ENCODE results near the gene UACA. TPM values are rescaled to one million over a fixed set of nuclear protein-coding genes. Genes with fewer than 3 reads are reported as not detected.

Gene UACA
- total RNA-seq, 1 experiment from 2014 or later = 38.0 TPM

DNA sequence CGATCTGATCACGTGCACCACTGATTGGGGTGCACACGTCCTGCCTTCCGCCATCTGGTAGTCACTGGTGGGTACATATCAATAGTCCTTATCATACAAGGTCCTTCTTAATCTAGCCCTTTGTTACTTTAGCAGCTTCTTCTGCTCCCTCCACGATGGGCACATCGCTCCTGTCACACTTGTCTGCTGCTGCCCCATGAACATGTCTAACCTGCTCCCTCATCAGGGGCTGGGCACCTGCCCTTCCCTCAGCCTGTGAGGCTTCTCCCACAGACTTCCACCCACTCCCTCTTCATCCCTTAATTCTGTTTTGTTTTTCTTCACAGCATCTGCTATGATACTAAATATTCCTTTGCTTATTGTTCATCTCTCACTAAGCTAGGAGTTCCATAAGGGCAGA lies 82.5 kb downstream of the UACA start:
- no peaks in the 10 kb centered on the region for H3K79me1 ChIP-seq (ENCODE audit: insufficient read depth, low read depth, low read length, poor library complexity, severe bottlenecking)
- no peak overlapping the region for H3K14ac ChIP-seq (ENCODE audit: insufficient read depth, low read length)
- Mint-ChIP-seq H3K27ac (no peak overlapping the region), H3K27me3 (ENCODE audit: low read depth) (no peaks in the 10 kb centered on the region), H3K36me3 (ENCODE audit: insufficient read depth in 1 of 3, low read depth in 3 of 3) (peaks cover 0 to 13% (median 4%) of the 10 kb centered on the region in 3 experiments; a peak in 1 of 7 replicates), H3K4me3 (no peak overlapping the region), H3K4me1 (no peaks in the 10 kb centered on the region), H3K9me3 (no peaks in the 10 kb centered on the region)
- no peak overlapping the region for H4K8ac ChIP-seq (replicated peaks; ENCODE audit: insufficient read length, low read depth, low read length)
- DNase-seq = no peak
- no peak overlapping the region for H3K9ac ChIP-seq (ENCODE audit: extremely low read depth, insufficient read length, low read length)
- no peak overlapping the region for H3T11ph ChIP-seq (ENCODE audit: low read length)
- no peak overlapping the region for H3K23ac ChIP-seq (ENCODE audit: insufficient read length, low read depth, low read length)
- no peak overlapping the region for H3K4ac ChIP-seq (ENCODE audit: low read depth, low read length)
- H3K4me1 ChIP-seq (ENCODE audit: insufficient read depth, low read length) = no peaks in the 10 kb centered on the region
- no peak overlapping the region for H4K91ac ChIP-seq (ENCODE audit: insufficient read length, low read depth, low read length)
- WGBS (ENCODE audit: extremely low coverage, insufficient read length, low lambda C conversion rate) = no CpG with 5 or more reads among the region's 6 CpGs
- H2AK5ac ChIP-seq (ENCODE audit: insufficient read length, low read length) = no peak overlapping the region
- TF ChIP-seq, protein P1, sequence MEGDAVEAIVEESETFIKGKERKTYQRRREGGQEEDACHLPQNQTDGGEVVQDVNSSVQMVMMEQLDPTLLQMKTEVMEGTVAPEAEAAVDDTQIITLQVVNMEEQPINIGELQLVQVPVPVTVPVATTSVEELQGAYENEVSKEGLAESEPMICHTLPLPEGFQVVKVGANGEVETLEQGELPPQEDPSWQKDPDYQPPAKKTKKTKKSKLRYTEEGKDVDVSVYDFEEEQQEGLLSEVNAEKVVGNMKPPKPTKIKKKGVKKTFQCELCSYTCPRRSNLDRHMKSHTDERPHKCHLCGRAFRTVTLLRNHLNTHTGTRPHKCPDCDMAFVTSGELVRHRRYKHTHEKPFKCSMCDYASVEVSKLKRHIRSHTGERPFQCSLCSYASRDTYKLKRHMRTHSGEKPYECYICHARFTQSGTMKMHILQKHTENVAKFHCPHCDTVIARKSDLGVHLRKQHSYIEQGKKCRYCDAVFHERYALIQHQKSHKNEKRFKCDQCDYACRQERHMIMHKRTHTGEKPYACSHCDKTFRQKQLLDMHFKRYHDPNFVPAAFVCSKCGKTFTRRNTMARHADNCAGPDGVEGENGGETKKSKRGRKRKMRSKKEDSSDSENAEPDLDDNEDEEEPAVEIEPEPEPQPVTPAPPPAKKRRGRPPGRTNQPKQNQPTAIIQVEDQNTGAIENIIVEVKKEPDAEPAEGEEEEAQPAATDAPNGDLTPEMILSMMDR (conservative IDR thresholded peaks at IDR 0.05) = no peak
- H4K5ac ChIP-seq (ENCODE audit: insufficient read length, low read depth, low read length) = no peak overlapping the region
- H2BK120ac ChIP-seq (ENCODE audit: low read depth, low read length, poor library complexity, severe bottlenecking) = no peak overlapping the region
- H2BK12ac ChIP-seq (ENCODE audit: insufficient read length, low read depth, low read length) = no peak overlapping the region
- no peak overlapping the region for H3K56ac ChIP-seq (ENCODE audit: insufficient read length, low read depth, low read length)
- no peak overlapping the region for H3K27ac ChIP-seq (ENCODE audit: insufficient read length, low read depth, low read length)
- H3K27me3 ChIP-seq (ENCODE audit: insufficient read depth, low read length) = no peaks in the 10 kb centered on the region
- H3K23me2 ChIP-seq (ENCODE audit: insufficient read length, low read depth, low read length, poor library complexity, severe bottlenecking) = no peaks in the 10 kb centered on the region
- no peak overlapping the region for H3K4me2 ChIP-seq (ENCODE audit: insufficient read depth, insufficient read length, low read length)
- no peak overlapping the region for H2AFZ ChIP-seq (ENCODE audit: low read length)
- no peaks in the 10 kb centered on the region for H3K79me2 ChIP-seq (ENCODE audit: insufficient read depth, low read length)
- H3K9me3 ChIP-seq (ENCODE audit: control insufficient read depth, low read depth, low read length) = no peaks in the 10 kb centered on the region
- H3K18ac ChIP-seq (ENCODE audit: insufficient read length, low read depth, low read length) = no peak overlapping the region
- no peak overlapping the region for H2BK5ac ChIP-seq (ENCODE audit: insufficient read length, low read length)
- no peak overlapping the region for H2BK15ac ChIP-seq (ENCODE audit: low read depth, low read length)
- H2BK20ac ChIP-seq (ENCODE audit: low read depth, low read length, poor library complexity, severe bottlenecking) = no peak overlapping the region
- H4K20me1 ChIP-seq (ENCODE audit: control insufficient read depth, insufficient read depth, insufficient read length) = no peaks in the 10 kb centered on the region

Data from H9 (cell line).